Activated CD4-positive, alpha-beta T cell treated with anti-CD3 and anti-CD28 coated beads for 4 hours (primary cell): Measurements from ENCODE around the gene SMAD7.

Experiments used
- DNase-seq, 2 donors: peaks; one replicate each; pipeline ENCODE4 v3.0.0-alpha.2; 2020

The SMAD7 gene

GRCh38 chr18:48943736-48944527, 6.8 kb downstream of the SMAD7 start:
- no peak for DNase-seq

GRCh38 chr18:48943333-48943732, 7.4 kb downstream of the SMAD7 start:
- no peak for DNase-seq

GRCh38 chr18:48942554-48943261, 8.1 kb downstream of the SMAD7 start:
- no peak for DNase-seq

GRCh38 chr18:48942086-48942485, 8.7 kb downstream of the SMAD7 start:
- DNase-seq, result no peak

GRCh38 chr18:48941672-48942071, 9.1 kb downstream of the SMAD7 start:
- no peak for DNase-seq

GRCh38 chr18:48940854-48941611, 9.7 kb downstream of the SMAD7 start:
- DNase-seq, result peak; percentile 76 to 80

- DNase-seq, result no peak
Measured at GRCh38 chr18:48939205-48940097, 11.3 kb downstream of the SMAD7 start.

- DNase-seq, result no peak
Measured at GRCh38 chr18:48938827-48939204, 11.9 kb downstream of the SMAD7 start.

GRCh38 chr18:48937869-48938750, 12.7 kb downstream of the SMAD7 start:
- DNase-seq, result no peak

GRCh38 chr18:48935433-48935774, 15.4 kb downstream of the SMAD7 start:
- DNase-seq, result no peak

- DNase-seq, result no peak
Measured at GRCh38 chr18:48934723-48935432, 15.9 kb downstream of the SMAD7 start.

- DNase-seq, result no peak
Measured at GRCh38 chr18:48934415-48934722, 16.4 kb downstream of the SMAD7 start.

GRCh38 chr18:48933578-48934414, 17.0 kb downstream of the SMAD7 start:
- DNase-seq, result no peak

GRCh38 chr18:48932822-48933510, 17.8 kb downstream of the SMAD7 start:
- DNase-seq, result no peak

- DNase-seq, result no peak
Measured at GRCh38 chr18:48932462-48932818, 18.3 kb downstream of the SMAD7 start.

- peak in 1 of 2 donors; percentile 37 for DNase-seq
Measured at GRCh38 chr18:48931680-48932461, 18.9 kb downstream of the SMAD7 start.

GRCh38 chr18:48930926-48931325, 19.8 kb downstream of the SMAD7 start:
- DNase-seq, result no peak

- DNase-seq, result no peak
Measured at GRCh38 chr18:48929941-48930713, 20.6 kb downstream of the SMAD7 start.
